ENCODE measurements around the gene RAB17. TPM values are rescaled to one million over a fixed set of nuclear protein-coding genes. Genes with fewer than 3 reads are reported as not detected.
A peak's percentile ranks its signal among the peaks of the same experiment; 100 is the strongest.

RAB17 gene
- total and polyA plus RNA-seq, 8 donors = 19.2 to 130 (median 30.7) TPM

GRCh38 chr2:237525559-237526157, 64.9 kb downstream of the RAB17 start:
- DNase-seq (no peak), FAIRE-seq (no peak), ATAC-seq (no peak)
- no peak for TF ChIP-seq CTCF (IDR thresholded peaks at IDR 0.05)
- Histone ChIP-seq H3K4me1 (no peaks in the 10 kb centered on the region), H3K36me3 (no peaks in the 10 kb centered on the region), H3K9me3 (no peaks in the 10 kb centered on the region), H3K4me3 (no peak overlapping the region), H3K27me3 (no peaks in the 10 kb centered on the region), H3K27ac (no peak overlapping the region)
- intact Hi-C loops (cut with DNase I) = no loop called here
- 90 to 91% methylated on average over 17 of the region's 17 CpGs for WGBS, 2 donors

GRCh38 chr2:237524631-237525030, 65.9 kb downstream of the RAB17 start:
- ATAC-seq = peak; percentile 77 to 96 (median 88)
- WGBS, 2 donors = 33 to 35% methylated on average over 6 of the region's 6 CpGs
- Histone ChIP-seq H3K4me1 (no peaks in the 10 kb centered on the region), H3K9me3 (no peaks in the 10 kb centered on the region), H3K27ac (no peak overlapping the region), H3K27me3 (no peaks in the 10 kb centered on the region), H3K4me3 (no peak overlapping the region), H3K36me3 (no peaks in the 10 kb centered on the region)
- DNase-seq = peak in 4 of 6 donors; percentile 46 to 72 (median 60)
- intact Hi-C loops (cut with DNase I) = no loop called here
- FAIRE-seq = no peak
- no peak for TF ChIP-seq CTCF (IDR thresholded peaks at IDR 0.05)

Other genes with a start within 250 kb of the RAB17 start
- 100 to 1,000 TPM in 1 of 6 donors, 10 to 100 TPM in 3, 1 to 10 TPM in 2; 9.7 to 249 (median 53.5) TPM for gene COL6A3, start 176.6 kb downstream of the RAB17 start, total RNA-seq
- 1 to 10 TPM; 5.0 to 9.0 TPM for gene COL6A3, start 176.6 kb downstream of the RAB17 start, polyA plus RNA-seq
- gene MLPH, start 103.5 kb downstream of the RAB17 start, total RNA-seq = 10 to 100 TPM in 5 of 6 donors, 1 to 10 TPM in 1; 6.2 to 25.3 (median 13.1) TPM
- gene MLPH, start 103.5 kb downstream of the RAB17 start, polyA plus RNA-seq = 10 to 100 TPM; 28.1 to 45.2 TPM
- not detected for gene PRLH, start 24.2 kb downstream of the RAB17 start, total RNA-seq
- not detected for gene PRLH, start 24.2 kb downstream of the RAB17 start, polyA plus RNA-seq
- 10 to 100 TPM; 18.4 to 55.0 (median 33.4) TPM for gene LRRFIP1, start 36.9 kb upstream of the RAB17 start, total RNA-seq
- 10 to 100 TPM; 22.3 to 33.7 TPM for gene LRRFIP1, start 36.9 kb upstream of the RAB17 start, polyA plus RNA-seq
- gene RBM44, start 208.0 kb upstream of the RAB17 start, total RNA-seq = under 1 TPM; 0.09 to 0.46 (median 0.32) TPM
- gene RBM44, start 208.0 kb upstream of the RAB17 start, polyA plus RNA-seq = under 1 TPM; 0.23 to 0.47 TPM

Data from pancreas (tissue), 10 donors.